T-helper 2 cell (primary cell): ENCODE data around the gene SETD3.
A peak's percentile ranks its signal among the peaks of the same experiment; 100 is the strongest.

ENCODE experiments used
- DNase-seq, 5 experiments: peaks; one replicate each; pipeline versions ENCODE4 v3.0.0 to v3.0.0-alpha.2; 2012 to 2022

SETD3 gene

GRCh38 chr14:99420711-99421110 lies 59.9 kb downstream of the SETD3 start:
- DNase-seq = no peak

GRCh38 chr14:99419905-99420304 lies 60.8 kb downstream of the SETD3 start:
- DNase-seq = no peak

DNA sequence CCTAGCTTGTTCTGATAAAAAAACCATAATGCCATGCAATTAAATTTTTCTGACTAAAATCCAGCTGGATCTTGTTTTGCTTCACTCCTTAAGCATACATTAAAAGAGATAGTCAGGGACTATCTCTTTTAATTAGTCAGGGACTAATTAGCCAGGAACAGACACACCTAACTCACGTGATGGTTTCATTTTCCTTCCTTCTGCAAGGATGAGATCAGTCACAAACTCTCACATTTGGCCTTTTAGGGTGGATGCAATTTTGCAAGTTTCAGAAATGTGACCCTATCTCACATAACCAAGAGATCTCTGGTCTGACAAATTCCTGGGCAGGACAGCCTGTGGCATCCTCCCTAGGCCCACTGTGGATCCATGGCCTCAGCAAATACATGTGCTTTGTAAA lies 62.4 kb downstream of the SETD3 start:
- DNase-seq = no peak

DNA sequence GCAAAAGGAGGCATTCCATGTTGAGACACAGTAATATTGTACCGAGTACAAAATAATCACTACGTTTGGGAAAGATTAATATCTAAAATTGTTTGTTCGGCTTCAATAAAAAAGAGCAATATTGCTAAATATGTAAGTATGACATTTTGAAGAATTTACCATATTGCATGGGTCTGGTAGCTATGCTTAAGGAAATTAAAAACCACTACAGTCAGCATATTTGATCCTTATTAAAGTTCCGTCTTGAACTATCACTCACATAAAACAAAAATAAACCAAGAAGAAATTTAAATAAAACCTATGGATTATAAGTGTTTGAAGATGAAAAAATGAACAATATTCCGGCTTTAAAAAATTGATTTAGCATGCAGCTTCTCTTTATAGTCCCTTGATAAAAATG lies 63.8 kb downstream of the SETD3 start:
- no peak for DNase-seq

- peak in 4 of 5 experiments; percentile 23 to 88 (median 47) for DNase-seq
Observed at GRCh38 chr14:99415496-99416281, 65.0 kb downstream of the SETD3 start.

- no peak for DNase-seq
Observed at GRCh38 chr14:99413911-99414310, 66.7 kb downstream of the SETD3 start.

DNA sequence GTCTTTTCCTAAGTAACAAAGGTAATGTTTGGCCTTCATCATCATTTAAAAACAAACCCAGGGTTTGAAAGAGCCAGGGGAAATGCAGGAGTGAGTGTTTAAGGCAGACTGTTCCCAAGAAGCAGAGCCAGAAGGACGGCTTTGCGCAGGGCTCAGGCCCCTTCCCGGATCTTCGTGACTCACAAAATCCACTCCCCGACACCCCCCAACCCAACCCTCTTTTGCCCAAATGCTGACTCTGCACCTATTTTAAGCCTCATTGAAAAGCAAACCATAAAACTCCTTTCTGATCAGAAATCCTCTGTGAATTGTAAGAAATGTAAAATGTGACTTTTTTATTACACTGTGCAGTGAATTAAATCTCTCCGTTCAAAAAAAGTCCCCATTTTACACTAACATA lies 67.5 kb downstream of the SETD3 start:
- no peak for DNase-seq

GRCh38 chr14:99412117-99413061 lies 68.3 kb downstream of the SETD3 start:
- DNase-seq = peak in 1 of 5 experiments; percentile 43

- DNase-seq = no peak
Observed at GRCh38 chr14:99410019-99410418, 70.6 kb downstream of the SETD3 start.

DNA sequence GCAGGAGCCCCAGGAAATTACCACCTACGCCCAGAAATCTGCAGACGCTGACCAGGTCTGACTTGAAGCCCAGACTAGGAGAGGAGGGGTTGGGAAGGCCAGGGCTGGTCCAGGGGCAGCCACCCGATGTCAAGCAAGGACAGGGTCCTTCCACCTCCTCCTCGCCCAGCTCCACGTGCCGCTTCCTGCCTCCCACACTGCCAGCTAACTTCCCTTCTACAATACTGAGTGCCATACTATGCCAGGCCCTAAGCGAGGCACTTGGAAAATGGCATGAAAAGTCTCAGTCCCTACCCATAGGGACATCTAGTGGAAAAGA lies 71.7 kb downstream of the SETD3 start:
- no peak for DNase-seq

DNA sequence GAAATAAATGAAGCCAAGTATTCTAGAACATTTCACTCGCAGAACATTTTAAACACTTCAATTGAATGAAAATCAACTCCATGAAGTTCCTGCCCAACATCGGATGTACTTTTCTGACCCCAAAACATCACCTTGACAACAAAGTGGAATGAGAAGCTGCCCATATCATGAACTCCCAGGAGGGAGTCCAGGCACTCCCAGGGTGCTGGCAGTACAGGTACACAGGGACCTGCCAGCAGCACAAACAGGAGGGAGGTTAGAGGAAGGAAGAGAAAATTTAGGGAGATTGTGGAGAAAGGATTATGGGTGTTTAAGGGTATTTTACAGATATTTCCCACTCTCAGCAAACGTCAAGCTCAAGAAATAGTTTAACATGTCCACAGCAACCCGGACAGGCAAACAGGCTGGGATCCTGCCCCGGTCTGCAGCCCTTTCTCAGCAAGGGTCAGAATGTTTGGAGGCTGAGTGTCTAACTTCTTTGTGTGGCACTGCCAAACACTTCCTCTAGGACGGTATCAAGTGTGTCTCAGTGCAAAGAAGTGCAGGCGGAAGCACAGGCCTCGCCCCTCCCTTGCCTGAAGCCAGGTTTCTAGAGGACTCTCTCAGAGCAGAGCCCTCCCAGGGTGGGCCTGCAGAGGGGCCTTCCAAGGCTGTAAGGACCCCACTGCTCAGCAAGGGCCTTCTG lies 72.2 kb downstream of the SETD3 start:
- DNase-seq = no peak

GRCh38 chr14:99407416-99407815 lies 73.2 kb downstream of the SETD3 start:
- no peak for DNase-seq

GRCh38 chr14:99402950-99403349 lies 77.7 kb downstream of the SETD3 start:
- no peak for DNase-seq

- DNase-seq = no peak
Observed at GRCh38 chr14:99402285-99402648, 78.4 kb downstream of the SETD3 start.

GRCh38 chr14:99401621-99402284 lies 78.9 kb downstream of the SETD3 start:
- DNase-seq = peak in 1 of 5 experiments; percentile 59

GRCh38 chr14:99401211-99401610 lies 79.4 kb downstream of the SETD3 start:
- no peak for DNase-seq

DNA sequence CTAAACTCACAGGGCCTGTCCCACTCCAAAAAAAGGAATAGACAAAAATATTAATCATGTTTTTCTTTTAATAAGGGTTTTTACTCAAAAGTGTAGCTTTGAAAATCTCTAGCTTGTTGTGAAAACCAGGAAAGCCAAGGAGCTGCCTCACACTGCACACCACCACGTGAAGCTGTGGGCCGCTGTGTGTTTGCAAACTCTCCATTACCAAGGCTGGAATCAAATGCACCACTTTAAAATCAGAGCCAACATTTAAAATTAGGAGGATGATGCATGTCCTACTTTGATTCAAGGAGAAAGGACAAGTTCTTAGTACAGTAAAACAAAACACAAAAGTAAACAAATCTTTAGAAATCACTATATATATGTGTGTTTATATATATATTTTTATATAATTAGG lies 83.0 kb downstream of the SETD3 start:
- DNase-seq = no peak

- peak in 3 of 5 experiments; percentile 11 to 83 (median 17) for DNase-seq
Observed at GRCh38 chr14:99395909-99396530, 84.6 kb downstream of the SETD3 start.

GRCh38 chr14:99394602-99395156 lies 86.0 kb downstream of the SETD3 start:
- DNase-seq = no peak

DNA sequence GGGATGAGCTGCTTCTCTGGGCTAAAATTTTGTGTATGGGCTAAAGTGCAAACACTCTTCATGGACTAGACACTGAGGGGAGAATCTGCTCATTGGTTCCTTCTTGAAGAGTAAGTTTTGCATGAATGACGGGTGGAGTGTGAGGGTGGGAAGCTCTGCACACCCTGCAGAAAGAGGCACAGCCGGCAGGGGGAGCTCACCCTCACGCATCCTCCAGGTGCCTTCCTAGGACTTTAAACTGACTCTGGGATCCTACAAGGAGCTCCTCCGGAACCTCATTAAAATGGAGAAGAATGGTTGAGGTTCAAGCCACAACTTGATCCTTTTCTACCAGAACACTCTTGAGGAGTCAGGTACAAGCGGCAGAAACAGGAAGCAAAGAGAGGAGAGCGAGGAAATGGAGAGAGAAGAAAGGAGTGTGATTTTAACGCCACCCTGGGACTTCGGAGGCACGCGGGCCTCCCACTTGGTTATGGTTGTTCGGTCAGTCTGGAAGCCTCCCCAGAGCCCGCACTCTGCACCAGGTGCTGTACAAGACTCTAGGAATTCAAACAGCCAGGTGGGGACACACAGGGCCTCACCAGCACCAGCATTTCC lies 87.5 kb downstream of the SETD3 start:
- peak in 3 of 5 experiments; percentile 9 to 43 (median 12) for DNase-seq

GRCh38 chr14:99391671-99392070 lies 89.0 kb downstream of the SETD3 start:
- DNase-seq = no peak
